ENCODE measurements around the gene NUP153. TPM values are rescaled to one million over a fixed set of nuclear protein-coding genes. Genes with fewer than 3 reads are reported as not detected.
"Not testable (repeated sequence)": the region's sequence is repeated elsewhere in the genome, so short reads cannot be mapped to it uniquely, and the experiment has no call there.

Gene NUP153
- total RNA-seq: 10 to 100 TPM; 74.0 to 91.0 TPM

DNA sequence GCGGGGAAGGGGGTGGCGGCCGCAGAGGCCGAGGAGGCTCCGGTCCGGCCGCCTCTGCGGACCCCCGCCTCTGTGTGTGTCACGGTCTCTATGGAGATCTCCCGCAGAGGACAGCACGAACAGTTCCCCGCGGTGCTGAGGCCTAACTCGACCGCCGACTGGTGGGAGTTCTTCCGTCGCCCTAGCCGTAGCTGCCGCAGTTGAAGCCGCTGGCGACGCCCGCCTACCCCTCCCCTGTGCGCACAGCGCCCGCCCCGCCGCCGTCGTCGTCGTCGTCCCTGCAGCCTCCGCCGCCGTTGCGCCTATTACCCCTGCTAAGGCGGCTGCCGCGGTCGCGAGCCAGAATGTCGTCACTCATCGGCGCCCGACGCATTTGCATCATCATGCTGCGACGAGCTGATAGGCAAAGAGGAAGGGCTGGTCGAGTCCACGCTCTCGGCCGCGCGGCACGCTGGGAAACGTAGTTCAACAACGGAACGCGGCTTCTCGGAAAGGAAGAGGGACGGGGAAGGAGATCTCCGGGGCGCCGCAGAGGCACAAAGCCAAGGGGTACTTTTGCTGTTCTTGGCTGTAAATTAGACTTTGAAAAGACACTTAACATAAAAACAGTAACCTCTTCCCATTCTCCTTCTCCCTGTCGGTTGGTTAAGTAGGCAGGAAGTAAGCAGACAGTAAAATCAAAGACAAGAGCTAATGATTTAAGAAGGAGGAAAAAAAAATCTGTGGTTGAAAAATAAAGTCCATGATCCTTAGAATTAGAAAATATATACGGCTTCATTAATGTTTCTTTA lies at the start of gene NUP153:
NUP153 (minus strand) TSS at position 346 of the 791 bp plus-strand sequence. CDS start 538 bp downstream, outside the sequence.
- H3K36me3 Mint-ChIP-seq (ENCODE audit: low read depth): peaks cover 35% of the 10 kb centered on the region
- H3K27me3 Mint-ChIP-seq: no peaks in the 10 kb centered on the region
- H3K4me1 Mint-ChIP-seq: peaks cover 38% of the 10 kb centered on the region
- H3K4me3 Mint-ChIP-seq: peak within 1 kb of the TSS; percentile 87
- H3K27ac Mint-ChIP-seq: peak within 1 kb of the TSS; percentile 99
- POLR2A ChIA-PET: no interaction called here
- DNase-seq: peak; percentile 99
- H3K9me3 Mint-ChIP-seq: no peaks in the 10 kb centered on the region
- CTCF ChIA-PET: interaction anchor here (0.6 to 1.4 kb wide), 5 partner anchors 11 to 85 kb away, joined by 3 to 4 read pairs (median 3); no protein-coding TSS in a partner anchor

DNA sequence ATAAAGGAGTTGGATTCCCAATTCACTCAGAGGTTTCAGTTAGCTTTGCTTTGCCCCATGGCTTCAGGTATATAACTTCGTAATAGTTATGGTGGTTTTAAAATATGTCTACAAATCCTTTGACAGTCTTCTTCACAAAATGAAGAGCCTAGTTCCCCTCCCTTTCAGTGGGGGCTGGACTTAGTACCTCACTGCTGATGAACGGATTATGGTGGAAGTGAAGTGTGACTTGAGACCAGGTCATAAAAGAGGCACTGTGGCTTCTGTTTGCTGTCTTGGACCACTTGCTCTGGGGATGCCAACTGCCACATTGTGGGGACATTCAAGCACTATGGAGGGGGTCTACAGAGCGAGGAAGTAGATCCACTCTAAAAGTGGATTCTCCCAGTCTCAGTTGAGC lies 47.5 kb upstream of the NUP153 start:
- no peak for DNase-seq
- no peak overlapping the region for H3K4me3 Mint-ChIP-seq
- POLR2A ChIA-PET: no interaction called here
- no peaks in the 10 kb centered on the region for H3K9me3 Mint-ChIP-seq
- no peaks in the 10 kb centered on the region for H3K36me3 Mint-ChIP-seq (ENCODE audit: low read depth)
- CTCF ChIA-PET: no interaction called here
- H3K27me3 Mint-ChIP-seq: peaks cover 3% of the 10 kb centered on the region
- H3K27ac Mint-ChIP-seq: no peak overlapping the region
- no peaks in the 10 kb centered on the region for H3K4me1 Mint-ChIP-seq

DNA sequence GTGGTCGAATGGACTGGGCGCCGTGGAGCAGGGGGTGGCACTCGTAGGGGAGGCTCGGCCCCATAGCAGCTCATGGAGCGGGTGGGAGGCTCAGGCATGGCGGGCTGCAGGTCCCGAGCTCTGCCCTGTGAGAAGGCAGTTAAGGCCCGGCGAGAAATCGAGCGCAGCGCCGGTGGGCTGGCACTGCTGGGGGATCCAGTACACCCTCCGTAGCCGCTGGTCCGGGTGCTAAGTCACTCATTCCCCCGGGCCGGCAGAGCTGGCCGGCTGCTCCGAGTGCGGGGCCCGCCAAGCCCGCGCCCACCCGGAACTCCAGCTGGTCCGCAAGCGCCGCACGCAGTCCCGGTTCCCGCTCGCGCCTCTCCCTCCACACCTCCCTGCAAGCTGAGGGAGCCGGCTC lies 38.6 kb upstream of the NUP153 start:
- H3K27ac Mint-ChIP-seq; H3K36me3 Mint-ChIP-seq (ENCODE audit: low read depth); POLR2A ChIA-PET; H3K27me3 Mint-ChIP-seq; H3K4me1 Mint-ChIP-seq; H3K9me3 Mint-ChIP-seq; H3K4me3 Mint-ChIP-seq; DNase-seq: not testable (repeated sequence)
- CTCF ChIA-PET: interaction anchor here (0.6 kb wide), 1 partner anchor 581 kb away, joined by 4 read pairs; no protein-coding TSS in a partner anchor

DNA sequence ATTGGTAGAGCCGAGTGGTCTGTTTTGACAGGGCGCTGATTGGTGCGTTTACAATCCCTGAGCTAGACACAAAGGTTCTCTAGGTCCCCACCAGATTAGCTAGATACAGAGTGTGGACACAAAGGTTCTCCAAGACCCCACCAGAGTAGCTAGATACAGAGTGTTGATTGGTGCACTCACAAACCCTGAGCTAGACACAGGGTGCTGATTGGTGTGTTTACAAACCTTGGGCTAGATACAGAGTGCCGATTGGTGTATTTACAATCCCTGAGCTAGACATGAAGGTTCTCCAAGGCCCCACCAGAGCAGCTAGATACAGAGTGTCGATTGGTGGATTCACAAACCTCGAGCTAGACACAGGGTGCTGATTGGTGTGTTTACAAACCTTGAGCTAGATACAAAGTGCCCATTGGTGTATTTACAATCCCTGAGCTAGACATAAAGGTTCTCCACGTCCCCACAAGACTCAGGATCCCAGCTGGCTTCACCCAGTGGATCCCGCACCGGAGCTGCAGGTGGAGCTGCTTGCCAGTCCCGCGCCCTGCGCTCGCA lies 38.1 kb upstream of the NUP153 start:
- H3K9me3 Mint-ChIP-seq; DNase-seq; H3K27ac Mint-ChIP-seq; CTCF ChIA-PET; H3K4me1 Mint-ChIP-seq; H3K27me3 Mint-ChIP-seq; H3K4me3 Mint-ChIP-seq; POLR2A ChIA-PET; H3K36me3 Mint-ChIP-seq (ENCODE audit: low read depth): not testable (repeated sequence)

DNA sequence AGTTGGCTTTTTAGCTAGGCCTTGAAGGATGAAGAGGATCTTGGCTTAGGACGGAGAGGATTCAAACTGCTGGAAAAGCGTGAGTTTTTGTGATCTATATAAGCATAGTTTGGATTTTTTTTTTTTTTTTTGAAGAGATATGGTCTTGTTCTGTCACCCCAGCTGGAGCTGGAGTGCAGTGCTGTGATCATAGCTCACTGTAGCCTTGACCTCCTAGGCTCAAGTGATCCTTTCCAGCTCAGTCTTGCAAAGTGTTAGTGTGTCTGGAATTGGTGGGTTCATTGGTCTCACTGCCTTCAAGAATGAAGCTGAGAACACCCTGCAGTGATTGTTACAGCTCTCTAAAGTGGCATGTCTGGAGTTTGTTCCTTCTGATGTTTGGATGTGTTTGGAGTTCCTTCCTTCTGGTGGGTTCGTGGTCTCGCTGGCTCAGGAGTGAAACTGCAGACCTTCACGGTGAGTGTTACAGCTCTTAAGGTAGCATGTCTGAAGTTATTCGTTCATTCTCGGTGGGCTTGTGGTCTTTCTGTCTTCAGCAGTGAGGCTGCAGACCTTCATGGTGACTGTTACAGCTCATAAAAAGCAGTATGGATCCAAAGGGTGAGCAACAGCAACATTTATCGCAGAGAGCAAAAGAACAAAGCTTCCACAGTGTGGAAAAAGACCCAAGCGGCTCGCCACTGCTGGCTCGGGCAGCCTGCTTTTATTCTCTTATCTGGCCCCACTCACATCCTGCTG lies 37.5 kb upstream of the NUP153 start:
- ChIA-PET CTCF (interaction anchor here (1.3 kb wide), 1 partner anchor 8 kb away, joined by 3 read pairs; no protein-coding TSS in a partner anchor), POLR2A (interaction anchor here (0.7 kb wide), 1 partner anchor 42 kb away, joined by 3 read pairs; no protein-coding TSS in a partner anchor)
- peaks cover 2% of the 10 kb centered on the region for H3K4me1 Mint-ChIP-seq
- no peaks in the 10 kb centered on the region for H3K9me3 Mint-ChIP-seq
- no peak overlapping the region for H3K4me3 Mint-ChIP-seq
- H3K27ac Mint-ChIP-seq: no peak overlapping the region
- DNase-seq: no peak
- no peaks in the 10 kb centered on the region for H3K36me3 Mint-ChIP-seq (ENCODE audit: low read depth)
- peaks cover 7% of the 10 kb centered on the region for H3K27me3 Mint-ChIP-seq

DNA sequence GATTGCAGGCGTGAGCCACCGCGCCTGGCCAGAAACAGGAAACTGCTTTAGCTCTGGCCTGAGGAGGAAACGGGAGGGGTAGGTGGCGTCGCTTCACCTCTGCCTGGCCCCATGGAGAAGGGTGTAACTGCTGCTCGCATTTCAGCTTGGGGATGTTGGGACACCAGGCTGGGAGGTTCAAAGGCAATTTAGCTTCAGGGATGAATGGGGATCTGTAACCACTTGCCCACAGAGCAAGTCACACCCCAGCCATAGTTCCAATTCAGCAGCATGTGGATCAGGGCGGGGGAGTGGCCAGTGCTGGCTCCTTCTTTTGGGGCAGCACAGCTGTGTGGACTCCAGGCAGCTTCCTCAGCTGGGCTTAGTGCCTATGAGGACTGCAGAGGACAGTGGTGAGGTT lies 34.8 kb upstream of the NUP153 start:
- ChIA-PET POLR2A (no interaction called here), CTCF (no interaction called here)
- no peak for DNase-seq
- H3K4me3 Mint-ChIP-seq: no peak overlapping the region
- peaks cover 15% of the 10 kb centered on the region for H3K9me3 Mint-ChIP-seq
- peaks cover 11% of the 10 kb centered on the region for H3K27me3 Mint-ChIP-seq
- peaks cover 2% of the 10 kb centered on the region for H3K4me1 Mint-ChIP-seq
- H3K36me3 Mint-ChIP-seq (ENCODE audit: low read depth): no peaks in the 10 kb centered on the region
- no peak overlapping the region for H3K27ac Mint-ChIP-seq

DNA sequence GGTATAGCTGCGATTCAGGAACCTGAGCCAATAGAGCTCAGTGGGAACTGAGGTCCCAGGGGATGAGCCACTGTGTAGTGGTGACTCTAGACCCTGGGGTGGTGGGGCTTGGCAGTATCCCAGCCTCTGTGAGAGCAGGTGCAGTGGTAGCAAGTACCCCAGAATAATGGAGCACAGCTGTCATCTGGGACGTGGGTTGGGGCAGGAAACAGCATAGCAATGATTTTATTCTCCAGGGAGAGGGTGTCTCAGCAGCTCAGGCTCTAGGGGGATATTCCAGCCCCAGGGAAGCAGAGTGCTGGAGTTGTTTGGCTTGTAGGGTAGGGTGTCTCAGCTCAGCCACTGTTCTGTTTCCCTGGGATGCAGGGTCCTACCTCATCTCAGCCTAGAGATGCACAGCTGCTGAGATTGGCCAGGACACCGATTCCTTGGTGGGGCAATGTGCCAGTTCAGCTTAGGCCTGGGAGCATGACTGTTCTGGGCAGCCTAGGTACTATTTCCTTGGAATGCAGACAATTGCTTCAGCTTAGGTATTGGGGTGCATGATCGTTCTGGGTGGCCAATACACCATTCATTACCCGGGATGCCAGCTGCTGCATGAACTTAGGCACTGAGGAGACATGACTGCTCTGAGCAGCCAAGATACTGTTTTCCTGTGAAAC lies 34.0 kb upstream of the NUP153 start:
- ChIA-PET POLR2A (no interaction called here), CTCF (interaction anchor here (0.5 kb wide), 1 partner anchor 518 kb away, joined by 3 read pairs; no protein-coding TSS in a partner anchor)
- Mint-ChIP-seq H3K27ac (no peak overlapping the region), H3K27me3 (peaks cover 11% of the 10 kb centered on the region), H3K4me3 (no peak overlapping the region), H3K4me1 (peaks cover 2% of the 10 kb centered on the region), H3K9me3 (peaks cover 15% of the 10 kb centered on the region), H3K36me3 (ENCODE audit: low read depth) (no peaks in the 10 kb centered on the region)
- DNase-seq: no peak

DNA sequence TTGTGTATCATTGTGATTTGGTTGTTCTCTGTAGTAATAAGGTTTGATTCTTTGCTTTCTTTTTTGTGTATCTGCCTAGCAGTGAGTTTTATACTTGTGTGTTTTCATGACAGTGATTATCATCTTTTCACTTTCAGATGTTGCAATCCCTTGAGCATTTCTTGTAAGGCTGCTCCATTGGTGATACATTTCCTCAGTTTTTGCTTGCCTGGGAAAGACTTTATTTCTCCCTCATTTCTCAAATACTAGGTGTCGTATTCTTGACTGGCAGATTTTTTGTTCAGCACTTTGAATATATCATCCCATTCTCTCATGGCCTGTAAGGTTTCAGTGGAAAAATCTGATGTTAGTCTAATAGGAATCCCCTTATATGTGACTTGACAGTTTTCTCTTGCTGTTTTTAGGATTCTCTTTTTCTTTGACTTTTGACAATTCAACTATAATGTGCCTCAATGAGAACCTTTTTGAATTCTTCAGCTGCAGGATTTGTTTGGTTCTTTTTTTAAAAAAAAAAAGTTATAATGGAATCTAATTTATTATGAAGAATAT lies 31.1 kb upstream of the NUP153 start:
- CTCF ChIA-PET: no interaction called here
- Mint-ChIP-seq H3K36me3 (ENCODE audit: low read depth) (no peaks in the 10 kb centered on the region), H3K4me3 (no peak overlapping the region), H3K27ac (no peak overlapping the region), H3K4me1 (no peaks in the 10 kb centered on the region), H3K27me3 (peaks cover 6% of the 10 kb centered on the region), H3K9me3 (peaks cover 15% of the 10 kb centered on the region)
- DNase-seq: no peak
- POLR2A ChIA-PET: no interaction called here

DNA sequence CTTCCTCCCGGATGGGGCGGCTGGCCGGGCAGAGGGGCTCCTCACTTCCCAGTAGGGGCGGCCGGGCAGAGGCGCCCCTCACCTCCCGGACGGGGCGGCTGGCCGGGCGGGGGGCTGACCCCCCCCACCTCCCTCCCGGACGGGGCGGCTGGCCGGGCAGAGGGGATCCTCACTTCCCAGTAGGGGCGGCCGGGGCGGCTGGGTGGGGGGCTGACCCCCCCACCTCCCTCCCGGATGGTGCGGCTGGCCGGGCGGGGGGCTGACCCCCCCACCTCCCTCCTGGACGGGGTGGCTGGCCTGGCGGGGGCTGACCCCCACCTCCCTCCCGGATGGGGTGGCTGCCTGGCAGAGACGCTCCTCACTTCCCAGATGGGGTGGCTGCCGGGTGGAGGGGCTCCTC lies 28.6 kb upstream of the NUP153 start:
- peaks cover 15% of the 10 kb centered on the region for H3K9me3 Mint-ChIP-seq
- CTCF ChIA-PET; H3K27ac Mint-ChIP-seq; H3K4me3 Mint-ChIP-seq; POLR2A ChIA-PET; DNase-seq; H3K4me1 Mint-ChIP-seq; H3K36me3 Mint-ChIP-seq (ENCODE audit: low read depth); H3K27me3 Mint-ChIP-seq: not testable (repeated sequence)

DNA sequence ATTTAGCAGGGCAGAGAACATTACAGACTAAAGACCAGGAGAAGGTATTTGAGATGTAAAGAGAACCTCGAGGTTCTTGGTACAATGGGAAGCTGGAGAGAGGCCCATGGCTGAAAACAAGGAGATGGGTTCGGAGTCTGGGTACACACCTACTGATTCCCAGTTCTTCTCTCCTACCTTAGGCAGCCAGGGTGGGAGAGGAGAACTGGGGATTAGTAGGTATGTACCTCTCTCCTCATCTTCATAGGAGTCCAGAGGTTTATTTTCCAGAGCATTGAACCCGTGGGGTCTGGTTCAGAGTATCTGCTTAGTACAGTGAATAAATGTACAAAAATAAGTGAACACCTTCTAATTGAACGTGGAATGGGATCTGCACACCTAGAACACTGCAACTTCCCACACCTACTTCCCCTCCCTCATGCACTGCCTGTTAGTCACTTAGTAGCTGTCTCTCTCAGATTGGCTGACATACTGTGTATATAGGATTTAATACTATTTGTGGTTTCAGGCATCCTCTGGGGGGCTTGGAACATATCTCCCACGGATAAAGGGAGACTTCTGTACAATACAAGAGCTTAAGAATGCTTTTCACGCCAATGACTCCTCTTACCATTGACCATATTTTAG lies 23.5 kb upstream of the NUP153 start:
- CTCF ChIA-PET: no interaction called here
- Mint-ChIP-seq H3K4me1 (no peaks in the 10 kb centered on the region), H3K27me3 (no peaks in the 10 kb centered on the region), H3K9me3 (peaks cover 3% of the 10 kb centered on the region), H3K36me3 (ENCODE audit: low read depth) (no peaks in the 10 kb centered on the region), H3K4me3 (no peak overlapping the region), H3K27ac (no peak overlapping the region)
- no peak for DNase-seq
- POLR2A ChIA-PET: no interaction called here

DNA sequence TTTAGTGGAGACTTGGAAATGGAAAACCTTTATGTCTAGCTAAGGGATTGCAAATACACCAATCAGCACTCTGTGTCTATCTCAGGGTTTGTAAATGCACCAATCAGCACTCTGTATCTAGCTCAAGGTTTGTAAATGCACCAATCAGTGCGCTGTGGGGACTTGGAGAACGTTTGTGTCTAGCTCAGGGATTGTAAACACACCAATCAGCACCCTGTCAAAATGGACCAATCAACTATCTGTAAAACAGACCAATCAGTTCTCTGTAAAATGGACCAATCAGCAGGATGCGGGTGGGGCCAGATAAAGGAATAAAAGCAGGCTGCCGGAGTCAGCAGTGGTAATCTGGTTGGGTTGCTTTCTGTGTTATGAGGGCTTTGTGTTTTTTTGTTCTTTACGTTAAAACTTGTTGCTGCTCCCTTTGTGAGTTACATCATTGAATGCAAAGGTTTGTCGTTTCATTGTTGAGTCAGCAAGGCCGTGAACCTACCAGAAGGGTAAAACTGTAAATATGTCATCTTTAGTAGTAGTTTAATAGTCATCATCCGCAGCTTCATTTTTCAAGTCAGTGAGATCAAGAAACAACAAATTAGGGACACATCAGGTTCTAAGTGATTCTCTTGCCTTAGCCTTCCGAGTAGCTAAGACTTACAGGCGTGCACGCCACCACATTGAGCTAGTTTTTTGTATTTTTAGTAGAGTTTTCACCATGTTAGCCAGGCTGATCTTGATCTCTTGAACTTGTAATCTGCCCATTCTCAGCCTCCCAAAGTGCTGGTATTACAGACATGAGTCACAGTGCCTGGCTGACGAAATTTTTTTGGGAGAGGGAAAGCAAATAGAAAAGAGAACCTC lies 22.7 kb upstream of the NUP153 start:
- DNase-seq: no peak
- Mint-ChIP-seq H3K27ac (no peak overlapping the region), H3K4me1 (no peaks in the 10 kb centered on the region), H3K27me3 (no peaks in the 10 kb centered on the region), H3K4me3 (no peak overlapping the region), H3K9me3 (peaks cover 3% of the 10 kb centered on the region), H3K36me3 (ENCODE audit: low read depth) (no peaks in the 10 kb centered on the region)
- ChIA-PET POLR2A (no interaction called here), CTCF (interaction anchor here (0.6 kb wide), 1 partner anchor 74 kb away, joined by 3 read pairs; no protein-coding TSS in a partner anchor)

All from activated CD4-positive, alpha-beta T cell treated with anti-CD3 and anti-CD28 coated beads, Interleukin-2, amount 10 ng/mL, durations not matched to agents 7 days and 5 days (primary cell).